ENCODE results near the gene IL22RA2.
"Not testable (repeated sequence)": the region's sequence is repeated elsewhere in the genome, so short reads cannot be mapped to it uniquely, and the experiment has no call there.

The IL22RA2 gene

GRCh38 chr6:137126875-137127485 is 46.5 kb downstream of the IL22RA2 start:
- in situ Hi-C loops (cut with MboI; ENCODE audit: low sequenced_read_pairs), result no loop called here

- in situ Hi-C loops (cut with MboI; ENCODE audit: low sequenced_read_pairs), result no loop called here
These were observed 50.4 kb downstream of the IL22RA2 start for GRCh38 chr6:137123078-137123477.

GRCh38 chr6:137122612-137123011 is 50.8 kb downstream of the IL22RA2 start:
- in situ Hi-C loops (cut with MboI; ENCODE audit: low sequenced_read_pairs), result no loop called here

GRCh38 chr6:137121401-137121997 is 51.9 kb downstream of the IL22RA2 start:
- in situ Hi-C loops (cut with MboI; ENCODE audit: low sequenced_read_pairs), result no loop called here

GRCh38 chr6:137120748-137121147 is 52.7 kb downstream of the IL22RA2 start:
- in situ Hi-C loops (cut with MboI; ENCODE audit: low sequenced_read_pairs), result no loop called here

GRCh38 chr6:137119196-137120104 is 54.0 kb downstream of the IL22RA2 start:
- in situ Hi-C loops (cut with MboI; ENCODE audit: low sequenced_read_pairs), result no loop called here

GRCh38 chr6:137117581-137117980 is 55.9 kb downstream of the IL22RA2 start:
- in situ Hi-C loops (cut with MboI; ENCODE audit: low sequenced_read_pairs), result no loop called here

- in situ Hi-C loops (cut with MboI; ENCODE audit: low sequenced_read_pairs), result no loop called here
These were observed 56.6 kb downstream of the IL22RA2 start for GRCh38 chr6:137116807-137117206.

GRCh38 chr6:137115658-137116057 is 57.8 kb downstream of the IL22RA2 start:
- in situ Hi-C loops (cut with MboI; ENCODE audit: low sequenced_read_pairs), result no loop called here

- in situ Hi-C loops (cut with MboI; ENCODE audit: low sequenced_read_pairs), result no loop called here
These were observed 61.4 kb downstream of the IL22RA2 start for GRCh38 chr6:137112067-137112355.

- in situ Hi-C loops (cut with MboI; ENCODE audit: low sequenced_read_pairs), result no loop called here
These were observed 62.0 kb downstream of the IL22RA2 start for GRCh38 chr6:137111296-137112066.

- in situ Hi-C loops (cut with MboI; ENCODE audit: low sequenced_read_pairs), result no loop called here
These were observed 65.7 kb downstream of the IL22RA2 start for GRCh38 chr6:137107767-137108105.

GRCh38 chr6:137107047-137107766 is 66.2 kb downstream of the IL22RA2 start:
- in situ Hi-C loops (cut with MboI; ENCODE audit: low sequenced_read_pairs), result not testable (repeated sequence)

- in situ Hi-C loops (cut with MboI; ENCODE audit: low sequenced_read_pairs), result no loop called here
These were observed 67.3 kb downstream of the IL22RA2 start for GRCh38 chr6:137106183-137106582.

- in situ Hi-C loops (cut with MboI; ENCODE audit: low sequenced_read_pairs), result no loop called here
These were observed 68.1 kb downstream of the IL22RA2 start for GRCh38 chr6:137105375-137105774.

GRCh38 chr6:137104926-137105325 is 68.5 kb downstream of the IL22RA2 start:
- in situ Hi-C loops (cut with MboI; ENCODE audit: low sequenced_read_pairs), result no loop called here

GRCh38 chr6:137102851-137103492 is 70.5 kb downstream of the IL22RA2 start:
- in situ Hi-C loops (cut with MboI; ENCODE audit: low sequenced_read_pairs), result no loop called here

- in situ Hi-C loops (cut with MboI; ENCODE audit: low sequenced_read_pairs), result no loop called here
These were observed 71.2 kb downstream of the IL22RA2 start for GRCh38 chr6:137102050-137102848.

- in situ Hi-C loops (cut with MboI; ENCODE audit: low sequenced_read_pairs), result no loop called here
These were observed 73.6 kb downstream of the IL22RA2 start for GRCh38 chr6:137099689-137100403.
